ENCODE measurements around the gene CFAP61.

CFAP61 gene

GRCh38 chr20:20167698-20168097 lies 115.4 kb downstream of the CFAP61 start:
- no peak for TF ChIP-seq CTCF (IDR thresholded peaks at IDR 0.05; ENCODE audit: low read depth, low read length)

GRCh38 chr20:20173254-20173653 lies 120.9 kb downstream of the CFAP61 start:
- TF ChIP-seq CTCF (IDR thresholded peaks at IDR 0.05; ENCODE audit: low read depth, low read length), result no peak

More at GRCh38 chr20:20167698-20168097, 115.4 kb downstream of the CFAP61 start:
- H3K4me3 ChIP-seq (ENCODE audit: low read depth, low read length), result no peak overlapping the region

GRCh38 chr20:20174089-20174835 lies 121.9 kb downstream of the CFAP61 start:
- H3K4me3 ChIP-seq (ENCODE audit: low read depth, low read length), result no peak overlapping the region
- no peak for TF ChIP-seq CTCF (IDR thresholded peaks at IDR 0.05; ENCODE audit: low read depth, low read length)

More at GRCh38 chr20:20173254-20173653, 120.9 kb downstream of the CFAP61 start:
- H3K4me3 ChIP-seq (ENCODE audit: low read depth, low read length), result no peak overlapping the region

GRCh38 chr20:20181322-20181721 lies 129.0 kb downstream of the CFAP61 start:
- TF ChIP-seq CTCF (IDR thresholded peaks at IDR 0.05; ENCODE audit: low read depth, low read length), result no peak
- no peak overlapping the region for H3K4me3 ChIP-seq (ENCODE audit: low read depth, low read length)

- peak; percentile 45 for TF ChIP-seq CTCF (IDR thresholded peaks at IDR 0.05; ENCODE audit: low read depth, low read length)
- H3K4me3 ChIP-seq (ENCODE audit: low read depth, low read length), result no peak overlapping the region
Observed at GRCh38 chr20:20184149-20184548, 131.8 kb downstream of the CFAP61 start.

- TF ChIP-seq CTCF (IDR thresholded peaks at IDR 0.05; ENCODE audit: low read depth, low read length), result no peak
- no peak overlapping the region for H3K4me3 ChIP-seq (ENCODE audit: low read depth, low read length)
Observed at GRCh38 chr20:20184706-20185105, 132.4 kb downstream of the CFAP61 start.

- TF ChIP-seq CTCF (IDR thresholded peaks at IDR 0.05; ENCODE audit: low read depth, low read length), result no peak
- H3K4me3 ChIP-seq (ENCODE audit: low read depth, low read length), result no peak overlapping the region
Observed at GRCh38 chr20:20188647-20189046, 136.3 kb downstream of the CFAP61 start.

Measured in WI38 (cell line).